Mononuclear cell (primary cell): ENCODE measurements around the gene SENP8. TPM values are rescaled to one million over a fixed set of nuclear protein-coding genes. Genes with fewer than 3 reads are reported as not detected.

Experiments used
- H3K27me3 ChIP-seq: 2 replicates; pipeline ENCODE4 v1.6.0; 2011; ENCODE audit warnings: low read length, control low read depth; ENCODE audit not compliant: insufficient read depth
- H3K4me1 ChIP-seq: 2 replicates; pipeline ENCODE4 v1.5.1; 2011; ENCODE audit warnings: mild to moderate bottlenecking, low read length, control low read depth; ENCODE audit not compliant: insufficient read depth
- H3K4me3 ChIP-seq: 2 replicates; pipeline ENCODE4 v1.5.1; 2011; ENCODE audit warnings: mild to moderate bottlenecking, low read length, moderate library complexity
- H3K9me3 ChIP-seq: 2 replicates; pipeline ENCODE4 v1.5.1; 2011; ENCODE audit warnings: low read depth, mild to moderate bottlenecking, control low read depth, low read length
- total RNA-seq: library from RNA; depleted of rRNA; stranded (reverse); fragments of >200 nt; gene quantifications from one replicate; pipeline ENCODE4 v1.2.3, GENCODE V29; 2012

SENP8 gene
- total RNA-seq, 1 donor, result 0.21 TPM

GRCh38 chr15:72173864-72174550 lies 55.8 kb downstream of the SENP8 start:
- no peaks in the 10 kb centered on the region for H3K9me3 ChIP-seq
- no peak overlapping the region for H3K4me3 ChIP-seq
- no peaks in the 10 kb centered on the region for H3K27me3 ChIP-seq
- no peaks in the 10 kb centered on the region for H3K4me1 ChIP-seq

GRCh38 chr15:72174551-72175165 lies 56.5 kb downstream of the SENP8 start:
- Histone ChIP-seq H3K4me3 (no peak overlapping the region), H3K27me3 (no peaks in the 10 kb centered on the region), H3K9me3 (no peaks in the 10 kb centered on the region), H3K4me1 (no peaks in the 10 kb centered on the region)

GRCh38 chr15:72175186-72176044 lies 57.2 kb downstream of the SENP8 start:
- H3K9me3 ChIP-seq, result no peaks in the 10 kb centered on the region
- no peaks in the 10 kb centered on the region for H3K4me1 ChIP-seq
- no peaks in the 10 kb centered on the region for H3K27me3 ChIP-seq
- no peak overlapping the region for H3K4me3 ChIP-seq

- no peaks in the 10 kb centered on the region for H3K4me1 ChIP-seq
- no peaks in the 10 kb centered on the region for H3K9me3 ChIP-seq
- no peaks in the 10 kb centered on the region for H3K27me3 ChIP-seq
- no peak overlapping the region for H3K4me3 ChIP-seq
Measured at GRCh38 chr15:72176159-72176558, 58.0 kb downstream of the SENP8 start.

- Histone ChIP-seq H3K4me3 (no peak overlapping the region), H3K9me3 (no peaks in the 10 kb centered on the region), H3K4me1 (no peaks in the 10 kb centered on the region), H3K27me3 (no peaks in the 10 kb centered on the region)
Measured at GRCh38 chr15:72176743-72177142, 58.5 kb downstream of the SENP8 start.

- H3K27me3 ChIP-seq, result peaks cover 6% of the 10 kb centered on the region
- H3K4me1 ChIP-seq, result no peaks in the 10 kb centered on the region
- no peak overlapping the region for H3K4me3 ChIP-seq
- H3K9me3 ChIP-seq, result no peaks in the 10 kb centered on the region
Measured at GRCh38 chr15:72178976-72179585, 60.9 kb downstream of the SENP8 start.

GRCh38 chr15:72179950-72180581 lies 61.9 kb downstream of the SENP8 start:
- Histone ChIP-seq H3K4me3 (no peak overlapping the region), H3K27me3 (peaks cover 16% of the 10 kb centered on the region)

GRCh38 chr15:72180761-72181324 lies 62.6 kb downstream of the SENP8 start:
- Histone ChIP-seq H3K4me3 (no peak overlapping the region), H3K27me3 (peaks cover 22% of the 10 kb centered on the region), H3K9me3 (no peaks in the 10 kb centered on the region), H3K4me1 (no peaks in the 10 kb centered on the region)

More at GRCh38 chr15:72179950-72180581, 61.9 kb downstream of the SENP8 start:
- H3K9me3 ChIP-seq, result no peaks in the 10 kb centered on the region
- H3K4me1 ChIP-seq, result no peaks in the 10 kb centered on the region

- peaks cover 22% of the 10 kb centered on the region for H3K27me3 ChIP-seq
- no peaks in the 10 kb centered on the region for H3K9me3 ChIP-seq
- H3K4me3 ChIP-seq, result no peak overlapping the region
- H3K4me1 ChIP-seq, result no peaks in the 10 kb centered on the region
Measured at GRCh38 chr15:72182244-72182643, 64.0 kb downstream of the SENP8 start.

- Histone ChIP-seq H3K4me3 (no peak overlapping the region), H3K4me1 (no peaks in the 10 kb centered on the region), H3K27me3 (peaks cover 26% of the 10 kb centered on the region), H3K9me3 (no peaks in the 10 kb centered on the region)
Measured at GRCh38 chr15:72182673-72183072, 64.5 kb downstream of the SENP8 start.

GRCh38 chr15:72183781-72184164 lies 65.6 kb downstream of the SENP8 start:
- no peaks in the 10 kb centered on the region for H3K9me3 ChIP-seq
- peaks cover 30% of the 10 kb centered on the region for H3K27me3 ChIP-seq
- no peaks in the 10 kb centered on the region for H3K4me1 ChIP-seq
- no peak overlapping the region for H3K4me3 ChIP-seq

- no peaks in the 10 kb centered on the region for H3K4me1 ChIP-seq
- no peak overlapping the region for H3K4me3 ChIP-seq
- H3K27me3 ChIP-seq, result peaks cover 30% of the 10 kb centered on the region
- no peaks in the 10 kb centered on the region for H3K9me3 ChIP-seq
Measured at GRCh38 chr15:72184165-72184811, 66.1 kb downstream of the SENP8 start.

GRCh38 chr15:72189250-72189902 lies 71.2 kb downstream of the SENP8 start:
- peaks cover 21% of the 10 kb centered on the region for H3K27me3 ChIP-seq
- no peaks in the 10 kb centered on the region for H3K9me3 ChIP-seq
- no peaks in the 10 kb centered on the region for H3K4me1 ChIP-seq
- no peak overlapping the region for H3K4me3 ChIP-seq
